ENCODE data around the gene GPR139. TPM values are rescaled to one million over a fixed set of nuclear protein-coding genes. Genes with fewer than 3 reads are reported as not detected.

Gene GPR139
- polyA plus RNA-seq (2013, experiment 1 of 2), result not detected
- not detected for polyA plus RNA-seq (2013, experiment 2 of 2)

DNA sequence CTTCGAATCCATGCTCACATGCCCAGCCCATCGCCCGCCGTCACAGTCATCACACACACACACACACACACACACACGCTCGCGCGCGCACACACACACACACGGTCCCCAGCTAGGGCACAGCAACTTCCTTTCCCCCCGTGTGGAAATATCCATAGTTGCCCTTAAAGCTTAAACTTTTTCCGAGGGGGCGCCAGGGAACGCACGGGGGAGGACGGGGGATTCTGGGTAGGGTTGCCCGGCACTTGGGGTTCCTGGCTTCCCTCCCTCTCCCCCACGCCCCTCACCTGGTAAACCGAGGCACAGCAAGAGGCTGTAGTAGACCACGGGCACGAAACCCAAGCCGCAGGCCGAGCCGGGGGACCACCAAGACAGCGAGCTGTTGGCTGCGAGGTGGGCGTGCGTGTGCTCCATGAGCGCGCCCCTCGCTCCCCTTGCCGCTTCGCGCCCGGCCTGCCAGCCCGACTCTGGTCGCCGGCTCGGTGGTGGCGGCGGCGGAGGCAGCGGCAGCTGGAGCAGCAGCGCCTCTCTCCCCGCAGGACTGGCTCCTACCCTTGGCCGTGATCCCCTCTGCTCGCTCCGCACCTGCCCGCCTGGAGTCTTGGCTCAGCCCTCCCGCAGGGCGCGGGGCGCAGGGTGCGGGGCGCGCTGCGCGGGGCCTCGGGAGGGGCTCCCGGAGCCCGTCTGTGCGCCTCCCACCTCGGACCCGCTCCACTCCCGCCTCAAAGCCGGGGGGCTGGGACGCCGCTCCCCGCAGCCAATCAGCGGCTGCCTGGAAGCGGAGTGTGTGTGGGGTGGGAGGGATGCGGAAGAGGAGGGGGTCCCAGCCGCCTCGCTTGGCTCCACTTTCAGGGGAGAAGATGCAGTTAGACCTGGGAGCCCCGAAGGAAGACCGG lies at the start of gene GPR139:
TSS of gene GPR139 (minus strand) at position 688 of the 896 bp plus-strand sequence. CDS start at position 414, 274 bp downstream.
- Histone ChIP-seq H3K4me1 (ENCODE audit: control insufficient read depth, insufficient read depth, low read length, poor library complexity, severe bottlenecking) (no peaks in the 10 kb centered on the region), H3K27ac (ENCODE audit: low read depth, low read length, severe bottlenecking) (no peak within 1 kb of the TSS), H3K9me3 (ENCODE audit: control insufficient read depth, low read length) (no peaks in the 10 kb centered on the region), H3K36me3 (ENCODE audit: control insufficient read depth, insufficient read depth, low read length) (no peaks in the 10 kb centered on the region), H3K4me3 (ENCODE audit: extremely low read depth, insufficient read depth, low read length, poor library complexity, severe bottlenecking) (peak within 1 kb of the TSS; percentile 37)
- 0 to 1% methylated on average over 30 to 46 of the region's 76 CpGs for WGBS, 2 experiments (ENCODE audit: insufficient coverage in 2 of 2)

DNA sequence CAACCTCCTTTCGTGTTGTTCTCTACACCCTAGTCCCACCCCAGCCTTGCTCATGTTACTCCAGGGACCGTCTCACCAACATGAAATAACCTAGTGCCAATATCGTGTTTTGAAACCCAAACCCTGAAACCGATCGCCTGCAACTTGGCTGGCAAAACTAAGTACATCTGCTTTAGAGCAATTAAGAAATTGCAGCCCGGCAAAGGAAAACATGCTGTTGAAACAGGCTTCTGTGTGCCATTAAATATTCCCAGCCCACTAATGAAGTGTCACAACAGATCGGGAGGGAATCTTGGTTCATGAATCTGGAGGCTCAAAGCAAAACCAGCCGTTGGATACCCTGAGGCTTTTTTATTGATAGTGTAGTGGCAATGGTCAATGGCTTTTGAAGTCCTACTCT lies 48.3 kb upstream of the GPR139 start:
- H3K27ac ChIP-seq (ENCODE audit: low read depth, low read length, severe bottlenecking), result no peak overlapping the region
- H3K4me1 ChIP-seq (ENCODE audit: control insufficient read depth, insufficient read depth, low read length, poor library complexity, severe bottlenecking), result no peaks in the 10 kb centered on the region
- peaks cover 5% of the 10 kb centered on the region for H3K9me3 ChIP-seq (ENCODE audit: control insufficient read depth, low read length)
- H3K4me3 ChIP-seq (ENCODE audit: extremely low read depth, insufficient read depth, low read length, poor library complexity, severe bottlenecking), result no peak overlapping the region
- WGBS, 2 experiments (ENCODE audit: insufficient coverage in 2 of 2), result 83 to 90% methylated on average over 7 to 8 of the region's 8 CpGs
- no peaks in the 10 kb centered on the region for H3K36me3 ChIP-seq (ENCODE audit: control insufficient read depth, insufficient read depth, low read length)

DNA sequence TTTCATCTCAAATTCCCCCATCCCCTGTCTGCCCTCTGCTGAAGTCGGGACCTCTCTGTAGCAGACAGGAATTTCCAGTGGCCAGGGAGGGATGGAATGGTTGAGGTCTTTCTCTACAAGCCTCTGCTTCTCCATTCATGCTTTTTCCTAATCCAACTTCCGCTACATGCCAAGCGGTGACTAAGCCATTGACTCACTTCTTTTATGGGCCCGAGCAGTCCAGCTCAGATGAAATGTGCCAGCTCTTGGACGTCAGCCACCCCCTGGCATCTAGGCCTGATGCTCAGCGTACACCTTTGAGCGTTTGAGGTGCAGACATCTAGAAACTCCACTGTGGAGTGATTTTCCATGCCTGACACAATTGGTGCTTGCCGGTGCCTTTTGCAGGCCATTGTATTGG lies 40.7 kb upstream of the GPR139 start:
- H3K27ac ChIP-seq (ENCODE audit: low read depth, low read length, severe bottlenecking), result no peak overlapping the region
- H3K9me3 ChIP-seq (ENCODE audit: control insufficient read depth, low read length), result no peaks in the 10 kb centered on the region
- 94 to 97% methylated on average over 6 to 7 of the region's 8 CpGs for WGBS, 2 experiments (ENCODE audit: insufficient coverage in 2 of 2)
- no peaks in the 10 kb centered on the region for H3K36me3 ChIP-seq (ENCODE audit: control insufficient read depth, insufficient read depth, low read length)
- H3K4me3 ChIP-seq (ENCODE audit: extremely low read depth, insufficient read depth, low read length, poor library complexity, severe bottlenecking), result no peak overlapping the region
- H3K4me1 ChIP-seq (ENCODE audit: control insufficient read depth, insufficient read depth, low read length, poor library complexity, severe bottlenecking), result no peaks in the 10 kb centered on the region

DNA sequence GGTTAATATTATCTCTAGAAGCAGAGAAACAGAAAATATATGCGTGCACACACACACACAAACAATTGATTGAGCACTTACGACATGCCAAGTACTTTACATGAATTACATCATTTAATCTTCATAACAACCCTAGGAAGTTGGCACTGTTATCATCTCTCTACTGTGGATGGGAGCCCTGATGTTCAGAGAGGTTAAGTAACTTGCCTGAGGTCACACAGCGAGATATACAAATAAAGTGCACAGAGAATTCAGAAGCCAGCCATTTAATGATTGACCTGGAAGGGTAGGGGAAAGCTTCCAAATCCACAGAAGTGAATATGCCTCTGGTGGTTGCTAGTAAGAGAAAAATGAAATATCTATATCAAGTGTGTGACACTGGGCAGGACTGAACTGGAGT lies 37.5 kb upstream of the GPR139 start:
- 86 to 87% methylated on average over 1 to 3 of the region's 3 CpGs for WGBS, 2 experiments (ENCODE audit: insufficient coverage in 2 of 2)
- H3K4me3 ChIP-seq (ENCODE audit: extremely low read depth, insufficient read depth, low read length, poor library complexity, severe bottlenecking), result no peak overlapping the region
- no peak overlapping the region for H3K27ac ChIP-seq (ENCODE audit: low read depth, low read length, severe bottlenecking)
- H3K36me3 ChIP-seq (ENCODE audit: control insufficient read depth, insufficient read depth, low read length), result no peaks in the 10 kb centered on the region
- no peaks in the 10 kb centered on the region for H3K4me1 ChIP-seq (ENCODE audit: control insufficient read depth, insufficient read depth, low read length, poor library complexity, severe bottlenecking)
- no peaks in the 10 kb centered on the region for H3K9me3 ChIP-seq (ENCODE audit: control insufficient read depth, low read length)

GRCh38 chr16:20107083-20107482 lies 33.4 kb upstream of the GPR139 start:
- no peaks in the 10 kb centered on the region for H3K36me3 ChIP-seq (ENCODE audit: control insufficient read depth, insufficient read depth, low read length)
- H3K4me3 ChIP-seq (ENCODE audit: extremely low read depth, insufficient read depth, low read length, poor library complexity, severe bottlenecking), result no peak overlapping the region
- H3K4me1 ChIP-seq (ENCODE audit: control insufficient read depth, insufficient read depth, low read length, poor library complexity, severe bottlenecking), result no peaks in the 10 kb centered on the region
- no peaks in the 10 kb centered on the region for H3K9me3 ChIP-seq (ENCODE audit: control insufficient read depth, low read length)
- H3K27ac ChIP-seq (ENCODE audit: low read depth, low read length, severe bottlenecking), result no peak overlapping the region
- WGBS, 2 experiments (ENCODE audit: insufficient coverage in 2 of 2), result 83 to 100% methylated on average over 2 of the region's 2 CpGs

DNA sequence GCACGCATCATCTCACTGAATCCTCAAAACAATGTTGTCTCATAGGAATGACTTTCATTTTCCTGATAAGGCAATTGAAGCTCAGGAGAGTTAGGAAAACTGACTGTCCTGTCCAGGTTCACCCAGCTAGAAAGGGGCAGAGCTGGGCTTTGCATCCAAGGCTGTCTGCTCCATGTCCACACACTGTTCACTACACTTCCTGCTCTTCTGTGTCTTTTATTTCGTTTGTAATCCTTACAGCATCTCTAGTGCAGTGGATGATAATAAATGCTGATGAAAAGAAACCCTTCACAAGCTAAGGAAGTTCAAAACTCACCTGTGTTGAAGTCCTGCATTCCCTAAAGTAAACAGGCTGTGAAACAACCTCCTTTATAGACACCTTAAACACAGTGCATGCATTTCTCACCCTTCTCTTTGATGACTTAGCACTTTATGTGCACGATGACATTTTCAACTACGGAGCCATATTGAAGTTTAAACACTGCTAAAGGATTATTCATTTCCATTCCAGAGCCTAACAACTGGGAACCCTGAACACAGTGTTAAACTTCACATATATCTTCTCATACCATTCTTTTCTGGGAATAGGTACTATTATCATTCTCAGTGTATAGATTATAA lies 31.0 kb upstream of the GPR139 start:
- Histone ChIP-seq H3K36me3 (ENCODE audit: control insufficient read depth, insufficient read depth, low read length) (no peaks in the 10 kb centered on the region), H3K27ac (ENCODE audit: low read depth, low read length, severe bottlenecking) (no peak overlapping the region), H3K9me3 (ENCODE audit: control insufficient read depth, low read length) (no peaks in the 10 kb centered on the region), H3K4me3 (ENCODE audit: extremely low read depth, insufficient read depth, low read length, poor library complexity, severe bottlenecking) (no peak overlapping the region), H3K4me1 (ENCODE audit: control insufficient read depth, insufficient read depth, low read length, poor library complexity, severe bottlenecking) (no peaks in the 10 kb centered on the region)
- WGBS, 2 experiments (ENCODE audit: insufficient coverage in 2 of 2), result 84% methylated on average over 3 of the region's 4 CpGs; no CpG with 5 or more reads in 1 of the 2 experiments

- H3K4me1 ChIP-seq (ENCODE audit: control insufficient read depth, insufficient read depth, low read length, poor library complexity, severe bottlenecking), result no peaks in the 10 kb centered on the region
- H3K36me3 ChIP-seq (ENCODE audit: control insufficient read depth, insufficient read depth, low read length), result no peaks in the 10 kb centered on the region
- no peak overlapping the region for H3K27ac ChIP-seq (ENCODE audit: low read depth, low read length, severe bottlenecking)
- no peaks in the 10 kb centered on the region for H3K9me3 ChIP-seq (ENCODE audit: control insufficient read depth, low read length)
- 82 to 92% methylated on average over 1 of the region's 1 CpG for WGBS, 2 experiments (ENCODE audit: insufficient coverage in 2 of 2)
- no peak overlapping the region for H3K4me3 ChIP-seq (ENCODE audit: extremely low read depth, insufficient read depth, low read length, poor library complexity, severe bottlenecking)
Measured at GRCh38 chr16:20102521-20102920, 28.8 kb upstream of the GPR139 start.

GRCh38 chr16:20102021-20102420 lies 28.3 kb upstream of the GPR139 start:
- Histone ChIP-seq H3K36me3 (ENCODE audit: control insufficient read depth, insufficient read depth, low read length) (no peaks in the 10 kb centered on the region), H3K4me3 (ENCODE audit: extremely low read depth, insufficient read depth, low read length, poor library complexity, severe bottlenecking) (no peak overlapping the region), H3K27ac (ENCODE audit: low read depth, low read length, severe bottlenecking) (no peak overlapping the region), H3K9me3 (ENCODE audit: control insufficient read depth, low read length) (no peaks in the 10 kb centered on the region), H3K4me1 (ENCODE audit: control insufficient read depth, insufficient read depth, low read length, poor library complexity, severe bottlenecking) (no peaks in the 10 kb centered on the region)
- WGBS, 2 experiments (ENCODE audit: insufficient coverage in 2 of 2), result 60 to 79% methylated on average over 2 of the region's 2 CpGs

DNA sequence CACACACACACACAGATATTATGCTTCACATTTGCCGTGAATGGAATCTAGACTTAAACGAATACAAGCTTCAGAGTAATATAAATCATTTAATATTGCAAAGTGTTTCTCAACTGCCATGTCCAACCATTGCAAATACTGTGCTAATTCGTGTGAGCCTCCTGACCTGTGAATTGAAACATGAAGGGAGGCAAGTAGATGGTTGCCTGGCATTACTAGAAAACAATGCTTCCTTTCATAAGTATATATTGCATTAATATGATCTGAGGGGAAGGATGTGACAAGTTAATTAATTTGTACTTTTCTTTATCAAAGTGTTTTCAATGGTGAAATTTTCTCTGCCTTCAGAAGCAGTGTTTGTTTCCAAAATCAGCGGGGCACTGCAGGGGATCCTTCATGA lies 25.7 kb upstream of the GPR139 start:
- Histone ChIP-seq H3K9me3 (ENCODE audit: control insufficient read depth, low read length) (no peaks in the 10 kb centered on the region), H3K4me3 (ENCODE audit: extremely low read depth, insufficient read depth, low read length, poor library complexity, severe bottlenecking) (no peak overlapping the region), H3K4me1 (ENCODE audit: control insufficient read depth, insufficient read depth, low read length, poor library complexity, severe bottlenecking) (no peaks in the 10 kb centered on the region), H3K27ac (ENCODE audit: low read depth, low read length, severe bottlenecking) (no peak overlapping the region), H3K36me3 (ENCODE audit: control insufficient read depth, insufficient read depth, low read length) (no peaks in the 10 kb centered on the region)
- WGBS, 2 experiments (ENCODE audit: insufficient coverage in 2 of 2), result 40 to 56% methylated on average over 1 of the region's 4 CpGs

- Histone ChIP-seq H3K4me1 (ENCODE audit: control insufficient read depth, insufficient read depth, low read length, poor library complexity, severe bottlenecking) (no peaks in the 10 kb centered on the region), H3K36me3 (ENCODE audit: control insufficient read depth, insufficient read depth, low read length) (no peaks in the 10 kb centered on the region), H3K9me3 (ENCODE audit: control insufficient read depth, low read length) (no peaks in the 10 kb centered on the region), H3K4me3 (ENCODE audit: extremely low read depth, insufficient read depth, low read length, poor library complexity, severe bottlenecking) (no peak overlapping the region), H3K27ac (ENCODE audit: low read depth, low read length, severe bottlenecking) (no peak overlapping the region)
- WGBS, 2 experiments (ENCODE audit: insufficient coverage in 2 of 2), result 32 to 59% methylated on average over 2 of the region's 3 CpGs
Measured at GRCh38 chr16:20094157-20094556, 20.5 kb upstream of the GPR139 start.

Measured in mesodermal cell (in vitro differentiated cells).